Transverse colon (tissue), 4 donors: ENCODE measurements around the gene SLC13A4. TPM values are rescaled to one million over a fixed set of nuclear protein-coding genes. Genes with fewer than 3 reads are reported as not detected.
A peak's percentile ranks its signal among the peaks of the same experiment; 100 is the strongest.
"Not testable (repeated sequence)": the region's sequence is repeated elsewhere in the genome, so short reads cannot be mapped to it uniquely, and the experiment has no call there.

Experiments
- DNase-seq: peaks from one replicate; pipeline ENCODE4 v3.0.0-alpha.2; 2019
- H3K27ac ChIP-seq, 4 donors: fragments of 200-600 bp; sonication (generic); 2 replicates each; pipeline ENCODE4 v1.5.1; 2016 to 2018; ENCODE audit warnings: inconsistent platforms in 4 of 4
- H3K27me3 ChIP-seq: fragments of 200-600 bp; sonication (generic); 2 replicates; pipeline ENCODE4 v1.5.1; 2017; ENCODE audit warnings: inconsistent platforms
- H3K36me3 ChIP-seq, 4 donors: fragments of 200-600 bp; sonication (generic); 2 replicates each; pipeline ENCODE4 v1.5.1; 2017 to 2019; ENCODE audit warnings: inconsistent platforms in 4 of 4
- H3K4me1 ChIP-seq, 4 donors: fragments of 200-600 bp; sonication (generic); 2 replicates each; pipeline ENCODE4 v1.5.1; 2017 to 2020; ENCODE audit warnings: inconsistent platforms in 4 of 4
- H3K4me3 ChIP-seq, 4 donors: fragments of 200-600 bp; sonication (generic); 1 replicate in 1 of 4; 2 replicates in 3 of 4; pipeline versions ENCODE4 v1.5.1 to v1.6.1; 2017 to 2019; ENCODE audit warnings: inconsistent platforms in 4 of 4
- H3K9me3 ChIP-seq, 2 donors: fragments of 200-600 bp; sonication (generic); 2 replicates each; pipeline ENCODE4 v1.5.1; 2017 to 2019; ENCODE audit warnings: inconsistent platforms in 2 of 2
- EP300 ChIP-seq: sonication (generic); formaldehyde crosslinking; IDR thresholded peaks from one replicate; pipeline ENCODE4 v1.6.1; 2017; ENCODE audit warnings: antibody characterized with exemption, low read depth
- POLR2A ChIP-seq: fragments of 450-650 bp; IDR thresholded peaks from one replicate; pipeline ENCODE4 v1.6.1; 2016; ENCODE audit warnings: antibody characterized with exemption, mild to moderate bottlenecking, moderate library complexity
- POLR2AphosphoS5 ChIP-seq, 3 donors: sonication (generic); formaldehyde crosslinking; IDR thresholded peaks; one replicate each; pipeline ENCODE4 v1.6.1; 2016; ENCODE audit warnings: antibody characterized with exemption in 3 of 3
- WGBS, 2 donors: methylation state at CpG; one replicate each; pipeline ENCODE4 v1.1.5; 2018; ENCODE audit warnings: low coverage in 1 of 2; 5-methylcytosine and 5-hydroxymethylcytosine counted together
- in situ Hi-C, 4 donors: fragments of 200-750 bp; cut with MboI; loops; one replicate each; pipeline versions ENCODE4 v1.15.0 to v1.15.1; 2017; ENCODE audit warnings: low sequenced_read_pairs in 3 of 4, low pct_ligation_motif_present in 1 of 4, low pct_unique_long_range_greater_than_20kb in 1 of 4
- intact Hi-C: fragments of 100-400 bp; cut with DNase I; formaldehyde crosslinking; loops from one replicate; pipeline ENCODE4 v1.15.1; 2023; ENCODE audit warnings: low total_unique reads
- total RNA-seq, 4 donors: library from RNA; depleted of rRNA; stranded (reverse); fragments of >200 nt; gene quantifications; one replicate each; pipeline ENCODE4 v1.1.0, GENCODE V29; 2016
- TF ChIP-seq, protein P1 (sequence below), 5 experiments: fragments of 200-600 bp in 3 of 5; fragments of 450-650 bp in 2 of 5; sonication (generic) in 3 of 5; IDR thresholded peaks; 1 replicate in 2 of 5; 2 replicates in 3 of 5; pipeline ENCODE4 v1.5.1; 2016 to 2017; ENCODE audit warnings: antibody characterized with exemption in 5 of 5, inconsistent platforms in 3 of 5, mild to moderate bottlenecking in 2 of 5, moderate library complexity in 1 of 5

Gene SLC13A4
- total RNA-seq, 4 donors from 2014 or later, result 3.0 to 15.3 TPM; not detected in 2

DNA sequence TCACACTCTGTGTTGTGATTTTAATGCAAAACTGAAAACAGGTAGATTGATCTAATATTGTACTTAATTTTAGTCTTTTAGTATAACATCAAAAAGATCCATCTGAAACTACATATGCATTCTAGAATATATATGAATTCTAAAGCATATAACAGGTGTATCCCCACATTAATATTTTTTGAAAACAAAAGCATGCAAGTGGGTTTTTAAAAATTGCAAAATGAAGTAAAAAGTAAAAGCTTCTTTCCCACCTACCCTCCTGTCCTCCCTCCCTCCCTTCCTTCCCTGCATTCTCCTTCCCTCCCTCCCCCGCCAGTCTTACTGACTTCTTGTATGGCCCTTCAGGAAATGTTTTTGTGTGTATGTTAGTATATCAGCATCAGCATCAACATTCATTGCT lies 80.2 kb downstream of the SLC13A4 start:
- Histone ChIP-seq H3K27me3 (no peaks in the 10 kb centered on the region), H3K4me1 (no peaks in the 10 kb centered on the region), H3K27ac (no peak overlapping the region), H3K4me3 (no peak overlapping the region), H3K9me3 (no peaks in the 10 kb centered on the region), H3K36me3 (peaks cover 0 to 24% (median 2%) of the 10 kb centered on the region in 4 donors)
- 83 to 90% methylated on average over 1 of the region's 1 CpG for WGBS, 2 donors
- no peak for TF ChIP-seq EP300
- TF ChIP-seq POLR2A, result no peak
- TF ChIP-seq, protein P1, sequence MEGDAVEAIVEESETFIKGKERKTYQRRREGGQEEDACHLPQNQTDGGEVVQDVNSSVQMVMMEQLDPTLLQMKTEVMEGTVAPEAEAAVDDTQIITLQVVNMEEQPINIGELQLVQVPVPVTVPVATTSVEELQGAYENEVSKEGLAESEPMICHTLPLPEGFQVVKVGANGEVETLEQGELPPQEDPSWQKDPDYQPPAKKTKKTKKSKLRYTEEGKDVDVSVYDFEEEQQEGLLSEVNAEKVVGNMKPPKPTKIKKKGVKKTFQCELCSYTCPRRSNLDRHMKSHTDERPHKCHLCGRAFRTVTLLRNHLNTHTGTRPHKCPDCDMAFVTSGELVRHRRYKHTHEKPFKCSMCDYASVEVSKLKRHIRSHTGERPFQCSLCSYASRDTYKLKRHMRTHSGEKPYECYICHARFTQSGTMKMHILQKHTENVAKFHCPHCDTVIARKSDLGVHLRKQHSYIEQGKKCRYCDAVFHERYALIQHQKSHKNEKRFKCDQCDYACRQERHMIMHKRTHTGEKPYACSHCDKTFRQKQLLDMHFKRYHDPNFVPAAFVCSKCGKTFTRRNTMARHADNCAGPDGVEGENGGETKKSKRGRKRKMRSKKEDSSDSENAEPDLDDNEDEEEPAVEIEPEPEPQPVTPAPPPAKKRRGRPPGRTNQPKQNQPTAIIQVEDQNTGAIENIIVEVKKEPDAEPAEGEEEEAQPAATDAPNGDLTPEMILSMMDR (IDR thresholded peaks at IDR 0.05), result no peak
- TF ChIP-seq POLR2AphosphoS5 (IDR thresholded peaks at IDR 0.05), result no peak
- intact Hi-C loops (loop anchor here (10.0 kb wide), 1 partner anchor 373 kb away; no protein-coding TSS in a partner anchor), in situ Hi-C loops (loop anchor here in 2 of 4 donors (10.0 kb wide), 2 partner anchors 363 to 373 kb away; no protein-coding TSS in a partner anchor)
- DNase-seq, result no peak

GRCh38 chr7:135645296-135645904 lies 82.6 kb downstream of the SLC13A4 start:
- in situ Hi-C loops, result loop anchor here in 2 of 4 donors (10.0 kb wide), 2 partner anchors 361 to 371 kb away; no protein-coding TSS in a partner anchor
- H3K27ac ChIP-seq, result no peak overlapping the region
- intact Hi-C loops, result loop anchor here (10.0 kb wide), 1 partner anchor 371 kb away; no protein-coding TSS in a partner anchor
- TF ChIP-seq POLR2AphosphoS5 (IDR thresholded peaks at IDR 0.05) (no peak), POLR2A (no peak)
- TF ChIP-seq, protein P1 (IDR thresholded peaks at IDR 0.05), result peak; percentile 57 to 73 (median 68)
- no peak for DNase-seq
- no peaks in the 10 kb centered on the region for H3K9me3 ChIP-seq
- H3K4me3 ChIP-seq, result no peak overlapping the region
- no peaks in the 10 kb centered on the region for H3K27me3 ChIP-seq
- H3K4me1 ChIP-seq, result no peaks in the 10 kb centered on the region
- peaks cover 0 to 35% (median 2%) of the 10 kb centered on the region in 4 donors for H3K36me3 ChIP-seq
- WGBS, 2 donors, result 38 to 45% methylated on average over 2 to 6 of the region's 6 CpGs

DNA sequence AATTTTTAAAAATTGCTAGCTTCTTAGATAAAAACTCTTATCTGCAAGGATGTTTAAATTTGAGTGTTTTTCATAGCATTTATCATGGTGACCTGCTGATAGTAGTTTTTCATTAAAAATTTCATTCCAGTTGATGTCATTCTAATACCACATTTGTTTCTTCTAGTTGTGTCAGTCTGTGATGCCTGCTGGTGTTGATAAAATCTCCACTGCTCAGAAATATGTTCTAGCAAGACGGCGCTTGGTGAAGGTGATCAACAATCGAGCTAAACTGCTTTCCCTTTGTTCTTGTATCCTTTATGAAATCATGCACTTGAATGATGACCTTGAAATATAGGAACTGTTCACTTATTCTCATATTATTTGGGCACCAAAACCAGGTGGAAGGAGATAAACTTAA lies 83.3 kb downstream of the SLC13A4 start:
- WGBS, 2 donors, result 80 to 90% methylated on average over 3 of the region's 3 CpGs
- intact Hi-C loops (loop anchor here (10.0 kb wide), 1 partner anchor 370 kb away; no protein-coding TSS in a partner anchor), in situ Hi-C loops (loop anchor here in 2 of 4 donors (10.0 kb wide), 2 partner anchors 360 to 370 kb away; no protein-coding TSS in a partner anchor)
- H3K27ac ChIP-seq, result no peak overlapping the region
- no peaks in the 10 kb centered on the region for H3K27me3 ChIP-seq
- TF ChIP-seq POLR2A (no peak), EP300 (no peak), POLR2AphosphoS5 (IDR thresholded peaks at IDR 0.05) (no peak)
- TF ChIP-seq, protein P1 (IDR thresholded peaks at IDR 0.05), result no peak
- no peak for DNase-seq
- no peaks in the 10 kb centered on the region for H3K9me3 ChIP-seq
- H3K4me1 ChIP-seq, result no peaks in the 10 kb centered on the region
- no peak overlapping the region for H3K4me3 ChIP-seq
- H3K36me3 ChIP-seq, result peaks cover 0 to 39% (median 3%) of the 10 kb centered on the region in 4 donors

- Histone ChIP-seq H3K27ac (no peak overlapping the region), H3K27me3 (no peaks in the 10 kb centered on the region), H3K9me3 (no peaks in the 10 kb centered on the region), H3K36me3 (peaks cover 0 to 40% (median 6%) of the 10 kb centered on the region in 4 donors), H3K4me1 (no peaks in the 10 kb centered on the region), H3K4me3 (no peak overlapping the region)
- 74% methylated on average over 3 of the region's 3 CpGs; no CpG with 5 or more reads in 1 of the 2 donors for WGBS, 2 donors
- intact Hi-C loops (loop anchor here (10.0 kb wide), 1 partner anchor 369 kb away; no protein-coding TSS in a partner anchor), in situ Hi-C loops (loop anchor here in 2 of 4 donors (10.0 kb wide), 2 partner anchors 359 to 369 kb away; no protein-coding TSS in a partner anchor)
- DNase-seq, result no peak
- TF ChIP-seq POLR2AphosphoS5 (IDR thresholded peaks at IDR 0.05) (no peak), EP300 (no peak), POLR2A (no peak)
- TF ChIP-seq, protein P1 (IDR thresholded peaks at IDR 0.05), result no peak
Measured at GRCh38 chr7:135644154-135644553, 83.8 kb downstream of the SLC13A4 start.

DNA sequence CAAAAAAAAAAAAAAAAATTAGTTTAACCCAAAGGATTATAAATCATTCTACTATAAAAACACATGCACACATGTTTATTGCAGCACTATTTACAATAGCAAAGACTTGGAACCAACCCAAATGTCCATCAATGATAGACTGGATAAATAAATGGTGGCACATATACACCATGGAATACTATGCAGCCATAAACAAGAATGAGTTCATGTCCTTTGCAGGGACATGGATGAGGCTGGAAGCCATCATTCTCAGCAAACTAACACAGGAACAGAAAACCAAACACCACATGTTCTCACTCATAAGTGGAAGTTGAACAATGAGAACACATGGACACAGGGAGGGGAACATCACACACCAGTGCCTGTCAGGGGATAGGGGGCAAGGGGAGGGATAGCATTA lies 88.3 kb downstream of the SLC13A4 start:
- H3K36me3 ChIP-seq, result peaks cover 0 to 44% (median 8%) of the 10 kb centered on the region in 4 donors
- H3K4me3 ChIP-seq, H3K27me3 ChIP-seq, DNase-seq, H3K9me3 ChIP-seq, H3K27ac ChIP-seq, H3K4me1 ChIP-seq: not testable (repeated sequence)
- intact Hi-C loops (loop anchor here (10.0 kb wide), 1 partner anchor 365 kb away; no protein-coding TSS in a partner anchor), in situ Hi-C loops (loop anchor here in 2 of 4 donors (10.0 kb wide), 2 partner anchors 355 to 365 kb away; no protein-coding TSS in a partner anchor)
